ENCODE results near the gene BABAM2. TPM values are rescaled to one million over a fixed set of nuclear protein-coding genes. Genes with fewer than 3 reads are reported as not detected.
"Not testable (repeated sequence)": the region's sequence is repeated elsewhere in the genome, so short reads cannot be mapped to it uniquely, and the experiment has no call there.

The BABAM2 gene
- total RNA-seq, 1 donor from 2014 or later: 13.6 TPM

DNA sequence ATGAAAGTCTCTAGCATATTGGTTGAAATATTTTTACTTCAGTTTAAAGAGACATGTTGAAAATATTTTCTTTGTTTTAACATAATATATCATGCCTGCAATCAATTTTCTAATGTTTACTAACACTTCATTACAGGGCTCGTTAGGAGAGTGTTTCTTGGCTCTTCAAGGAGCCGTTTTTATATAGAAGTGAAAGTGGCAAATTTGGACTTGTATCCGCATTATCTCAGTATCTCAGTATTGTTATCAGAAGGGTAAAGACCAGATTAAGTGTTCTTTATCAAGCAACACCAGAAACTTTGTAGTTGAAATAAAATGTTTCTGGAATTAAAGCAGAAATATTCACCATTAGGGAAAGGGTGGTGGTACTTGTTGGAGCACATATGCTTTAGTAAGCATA, 97.8 kb downstream of the BABAM2 start:
- DNase-seq: no peak

DNA sequence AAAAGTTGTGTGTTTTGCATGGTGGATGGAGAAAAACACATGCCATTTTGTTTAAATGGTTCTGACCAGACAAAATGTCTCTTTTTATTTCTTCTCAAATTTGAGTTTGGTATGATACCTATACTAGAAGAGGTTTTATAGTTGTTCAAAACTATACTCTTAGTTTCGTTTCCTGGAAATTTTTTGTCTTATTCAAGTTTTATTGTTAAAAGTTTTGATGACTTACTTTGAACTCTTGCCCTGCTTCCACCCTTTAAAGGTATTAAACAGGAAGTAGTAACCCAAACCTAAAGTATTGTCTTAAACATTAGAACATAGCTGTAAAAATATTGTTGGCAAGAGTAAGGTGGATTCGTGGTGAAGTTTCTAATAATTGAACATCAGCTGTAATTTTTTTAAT, 98.2 kb downstream of the BABAM2 start:
- no peak for DNase-seq

DNA sequence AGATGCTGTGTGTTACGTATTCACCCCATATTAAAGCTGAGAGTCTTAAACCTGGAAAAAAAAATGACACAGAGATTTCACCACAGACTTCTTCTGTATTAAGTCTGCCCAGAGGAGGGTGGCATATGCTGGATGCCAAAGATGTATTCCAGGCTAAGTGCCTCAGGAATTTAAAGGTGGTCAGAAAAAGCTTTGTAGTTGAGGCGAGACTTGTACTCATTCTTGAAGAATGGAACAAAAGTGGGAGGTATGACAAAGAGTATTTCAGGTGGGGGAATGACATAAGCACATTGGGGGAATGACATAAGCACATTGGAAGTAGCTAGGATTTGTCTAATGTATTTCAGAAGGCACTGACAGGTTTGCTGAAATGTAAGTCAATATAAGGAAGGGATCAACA, 98.6 kb downstream of the BABAM2 start:
- no peak for DNase-seq

DNA sequence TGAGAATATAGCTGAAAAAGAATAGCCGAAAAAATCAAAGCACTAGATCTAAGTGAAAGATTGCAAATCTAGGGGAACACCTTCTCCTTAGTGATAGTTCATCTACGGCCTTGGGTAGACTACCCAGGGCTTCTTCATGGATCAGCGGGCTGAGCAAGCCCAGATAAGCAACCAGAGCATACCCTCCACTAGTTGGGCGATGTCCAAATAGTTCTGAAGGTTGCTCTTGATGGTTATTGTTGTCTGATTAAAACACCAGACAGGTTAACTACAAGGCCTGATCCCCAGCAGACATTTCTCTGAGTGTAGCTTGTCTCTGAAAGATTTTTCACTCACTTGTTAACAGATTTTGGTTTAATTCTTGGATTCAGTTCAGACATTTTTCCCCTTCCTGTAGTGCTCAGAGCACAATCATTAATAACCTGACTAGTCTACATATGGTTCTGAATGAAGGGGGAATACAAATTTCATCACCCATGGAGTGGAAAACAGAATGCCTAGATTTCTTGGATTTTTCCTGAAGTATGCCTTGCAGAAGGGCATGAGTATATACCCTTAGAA, 99.6 kb downstream of the BABAM2 start:
- no peak for DNase-seq

DNA sequence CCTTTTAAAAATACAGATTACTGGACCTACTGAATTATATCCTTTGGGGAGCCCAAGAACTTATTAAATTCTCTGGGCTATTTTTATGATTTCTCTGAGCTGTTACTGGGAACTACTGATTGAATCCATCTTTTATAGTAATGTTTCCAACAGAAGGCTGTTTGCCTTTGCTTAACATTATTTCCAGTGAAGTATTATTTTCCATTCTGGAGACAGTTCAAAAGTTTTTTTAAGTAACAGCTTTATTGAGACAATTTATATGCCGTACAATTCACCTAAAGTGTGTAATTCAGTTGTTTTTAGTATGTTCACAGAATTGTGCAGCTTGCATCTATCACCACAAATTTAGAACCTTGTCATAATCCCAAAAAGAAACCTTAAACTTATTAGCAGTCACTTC, 100.6 kb downstream of the BABAM2 start:
- DNase-seq: no peak

DNA sequence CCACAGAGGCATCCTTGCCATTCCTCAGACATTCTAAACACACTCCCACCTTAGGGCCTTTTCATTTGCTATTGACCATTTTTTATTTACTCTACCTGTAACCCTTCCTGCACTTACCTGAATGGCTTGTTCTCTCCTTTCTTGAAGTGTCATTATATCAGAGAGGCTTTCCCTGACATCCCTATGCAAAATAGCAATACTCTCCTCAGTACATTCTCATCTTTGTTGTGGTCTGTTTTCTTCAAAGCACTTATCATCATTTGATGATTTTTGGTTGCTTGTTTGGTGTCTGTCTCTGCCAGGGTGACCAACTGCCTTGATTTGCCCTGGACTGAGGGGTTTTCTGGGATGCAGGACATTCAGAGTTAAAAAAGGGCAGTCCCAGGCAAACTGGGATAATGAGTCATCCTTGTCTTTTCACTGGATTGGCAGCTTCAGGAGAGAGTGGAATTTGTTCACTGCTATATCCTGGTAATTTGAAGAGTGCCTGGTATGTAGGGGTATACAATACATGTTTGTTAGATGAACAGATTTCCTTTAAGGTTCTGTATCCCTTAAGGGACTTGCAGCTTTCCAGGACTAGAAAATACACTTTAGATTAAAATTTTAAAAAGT, 102.4 kb downstream of the BABAM2 start:
- peak; percentile 71 for DNase-seq

DNA sequence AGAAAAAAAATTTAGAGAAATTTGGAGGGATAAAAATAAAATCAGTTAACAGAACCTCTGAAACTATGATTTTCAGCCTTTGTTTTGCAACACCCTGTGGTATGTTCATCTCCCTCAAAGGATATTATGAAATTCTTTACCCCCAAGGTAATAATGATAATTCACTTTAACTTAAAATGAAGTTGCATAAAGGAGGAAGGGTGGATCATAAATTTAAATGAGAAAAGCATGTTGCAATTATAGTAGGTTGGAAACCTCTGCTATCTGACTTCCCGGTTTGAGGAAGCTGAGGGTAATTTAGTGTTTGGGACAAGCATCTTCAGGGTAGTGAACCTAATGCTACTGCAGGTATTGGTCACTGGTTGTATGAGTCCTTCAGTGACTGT, 102.9 kb downstream of the BABAM2 start:
- no peak for DNase-seq

DNA sequence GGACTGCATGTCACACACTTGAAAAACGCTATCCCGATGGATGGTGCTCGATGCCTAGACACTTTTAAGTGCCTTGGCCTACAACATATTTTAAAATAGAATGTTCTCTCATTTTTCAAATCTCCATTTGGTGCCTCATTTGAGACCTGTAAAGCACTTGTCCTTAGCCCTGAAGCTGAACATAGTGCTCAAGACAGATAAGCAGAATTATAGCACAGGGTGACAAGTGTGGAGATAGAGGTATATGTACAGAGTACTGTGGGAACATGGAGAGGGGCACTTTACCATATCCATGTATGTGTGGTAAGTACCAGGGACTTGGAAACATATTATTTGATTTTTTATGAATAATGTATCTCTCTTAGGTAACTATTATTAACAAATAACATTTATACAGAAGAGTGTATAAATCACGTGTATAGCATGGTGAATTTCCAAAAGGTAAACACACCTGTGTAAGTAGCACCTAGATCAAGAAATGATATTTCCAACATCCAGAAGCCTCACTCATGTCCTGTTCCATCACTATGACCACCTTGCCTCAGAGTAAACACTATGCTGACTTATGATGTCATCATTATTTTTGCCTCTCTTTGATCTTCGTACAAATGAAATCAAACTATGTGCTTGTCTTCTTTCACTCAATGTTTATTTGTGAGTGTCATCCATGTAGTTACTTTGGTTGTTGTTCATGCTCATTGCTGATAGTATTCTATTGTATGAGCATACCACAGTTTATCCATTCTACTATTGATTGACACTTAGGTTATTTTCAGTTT, 103.6 kb downstream of the BABAM2 start:
- no peak for DNase-seq

DNA sequence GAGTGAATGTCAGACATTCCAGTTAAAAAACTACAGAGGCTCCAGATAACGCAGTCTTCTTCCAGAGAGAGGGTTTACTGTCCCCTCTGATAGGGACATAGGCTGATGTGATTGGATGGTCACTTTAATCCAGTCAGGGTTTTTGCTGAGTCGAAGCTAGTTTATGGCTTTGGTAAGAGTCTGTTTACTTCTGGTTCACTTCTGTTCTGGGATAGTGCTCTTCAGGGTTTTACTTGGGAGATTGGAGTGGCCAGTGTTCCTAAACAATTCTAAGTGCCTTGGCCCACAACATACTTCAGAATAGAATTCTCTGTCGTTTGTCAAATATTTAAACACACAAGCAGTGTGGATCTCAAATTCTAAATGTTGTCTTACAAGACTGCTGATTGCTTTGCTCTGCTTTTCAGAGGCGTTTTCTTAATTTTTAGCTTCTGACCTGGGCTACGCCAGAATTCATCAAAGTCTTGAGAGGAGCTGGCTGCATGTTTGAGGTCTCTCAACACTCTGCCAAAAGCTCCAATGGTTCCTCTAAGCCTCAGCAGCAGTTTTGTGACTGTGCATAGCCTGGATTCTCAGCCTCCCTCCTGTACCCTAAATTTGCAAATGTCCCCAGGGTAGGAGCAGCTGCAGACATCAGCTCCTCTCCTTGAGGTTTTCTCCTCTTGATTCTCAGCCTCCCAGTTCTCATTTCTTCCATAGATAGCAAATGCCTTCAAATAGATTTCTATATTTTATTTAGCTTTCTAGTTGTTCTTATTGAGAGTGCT, 105.8 kb downstream of the BABAM2 start:
- no peak for DNase-seq

DNA sequence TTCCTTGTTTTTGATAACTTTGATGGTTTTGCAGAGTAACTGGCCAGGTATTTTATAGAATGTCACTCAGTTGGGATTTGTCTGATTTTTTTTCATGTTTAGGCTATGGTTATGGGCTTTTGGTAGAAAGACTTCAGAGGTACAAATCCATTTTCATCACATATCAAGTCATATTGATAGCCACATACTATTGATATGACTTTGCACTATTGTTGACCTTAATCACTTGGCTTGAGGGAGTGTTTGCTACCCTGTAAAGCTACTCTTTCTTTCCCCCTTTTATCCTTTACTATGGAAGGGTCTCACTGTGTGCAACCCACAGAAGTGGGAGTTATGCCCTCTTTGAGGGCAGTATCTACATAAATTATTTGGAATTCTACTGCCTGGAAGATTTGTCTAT, 109.8 kb downstream of the BABAM2 start:
- DNase-seq: no peak

DNA sequence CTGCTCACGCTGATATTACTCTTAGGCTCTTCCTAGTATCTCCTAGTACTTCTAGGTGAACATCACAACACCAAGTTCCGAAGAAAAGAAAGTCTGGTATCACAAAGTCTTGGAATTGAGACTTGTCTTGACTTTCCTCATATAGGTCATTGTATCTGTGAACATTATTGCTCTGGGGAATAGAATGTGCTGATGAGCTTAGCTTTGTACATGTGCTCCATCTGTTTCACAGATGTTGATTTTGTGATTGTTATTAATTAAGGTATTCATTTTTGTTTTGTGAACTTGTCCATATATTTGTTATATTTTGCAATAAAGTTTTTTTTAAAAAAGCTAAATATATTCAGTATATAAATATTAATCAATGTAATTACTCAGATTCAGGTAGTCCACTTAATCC, 111.7 kb downstream of the BABAM2 start:
- DNase-seq: no peak

DNA sequence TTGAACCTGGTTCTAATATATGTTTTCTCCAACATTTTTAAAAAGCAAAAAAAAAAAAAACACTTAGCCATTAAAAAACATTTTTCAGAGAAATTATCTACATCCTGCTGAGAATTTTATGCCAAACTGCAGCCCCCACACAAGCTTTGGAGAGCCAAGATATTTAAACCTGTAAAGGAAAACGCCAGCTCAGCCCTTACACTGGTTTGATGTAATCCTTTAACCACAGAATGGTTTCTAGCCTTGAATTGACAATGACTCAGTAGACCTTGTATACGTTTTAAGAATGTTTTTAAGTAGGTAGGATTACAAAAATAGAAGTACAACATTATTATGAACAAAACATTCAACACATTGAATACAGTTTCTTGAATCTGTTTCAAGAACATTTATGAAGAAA, 113.6 kb downstream of the BABAM2 start:
- peak; percentile 40 for DNase-seq

DNA sequence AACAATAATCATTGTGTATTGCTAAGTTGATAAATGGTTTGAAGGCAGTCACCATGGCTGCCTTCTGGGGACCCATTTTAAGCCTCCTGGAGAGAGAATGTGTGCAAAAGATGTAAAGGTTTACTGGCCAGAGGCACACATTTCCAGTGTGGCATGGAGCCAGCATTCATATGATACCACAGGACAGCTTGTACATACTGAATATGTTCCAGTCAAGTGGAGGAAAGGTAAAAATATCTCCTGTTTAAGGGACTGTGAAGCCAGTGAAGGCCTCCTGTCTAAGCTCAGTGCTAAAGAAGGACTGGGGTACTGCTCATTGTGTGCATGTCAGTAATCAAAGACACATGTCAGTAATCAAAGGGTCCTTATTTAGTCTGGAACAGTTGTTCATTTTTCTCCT, 119.2 kb downstream of the BABAM2 start:
- DNase-seq: peak; percentile 47

DNA sequence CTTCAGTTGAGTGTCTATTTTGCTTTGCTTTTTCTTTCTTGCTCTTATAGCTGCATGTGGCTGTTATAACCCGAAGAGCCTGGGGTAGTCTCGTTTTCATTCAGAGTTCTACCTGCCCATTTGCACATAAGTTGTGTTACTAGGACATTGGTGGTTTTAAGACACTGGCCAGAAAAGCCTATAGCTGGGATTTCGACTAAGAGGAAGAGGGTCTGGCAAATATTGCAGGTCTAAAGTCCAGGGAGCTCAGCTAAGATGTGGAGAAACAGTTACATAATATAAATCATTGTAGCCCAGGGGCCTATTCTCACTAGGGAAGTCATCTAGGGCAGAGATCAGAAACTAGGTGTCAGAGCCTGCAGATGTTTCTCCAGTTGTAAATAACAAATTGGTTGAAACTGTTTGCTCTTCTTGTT, 120.8 kb downstream of the BABAM2 start:
- DNase-seq: no peak

DNA sequence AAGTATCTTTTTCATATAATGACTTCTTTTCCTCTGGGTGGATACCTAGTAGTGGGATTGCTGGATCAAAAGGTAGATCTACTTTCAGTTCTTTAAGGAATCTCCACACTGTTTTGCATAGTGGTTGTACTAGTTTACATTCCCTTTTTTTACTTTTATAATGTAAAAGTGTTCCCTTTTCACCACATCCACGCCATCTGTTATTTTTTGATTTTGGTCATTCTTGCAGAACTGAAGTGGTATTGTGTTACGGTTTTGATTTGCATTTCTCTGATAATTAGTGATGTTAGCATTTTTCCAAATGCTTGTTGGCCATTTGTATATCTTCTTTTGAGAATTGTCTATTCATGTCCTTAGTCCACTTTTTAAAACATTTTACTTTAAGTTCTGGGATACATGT, 127.9 kb downstream of the BABAM2 start:
- not testable (repeated sequence) for DNase-seq

DNA sequence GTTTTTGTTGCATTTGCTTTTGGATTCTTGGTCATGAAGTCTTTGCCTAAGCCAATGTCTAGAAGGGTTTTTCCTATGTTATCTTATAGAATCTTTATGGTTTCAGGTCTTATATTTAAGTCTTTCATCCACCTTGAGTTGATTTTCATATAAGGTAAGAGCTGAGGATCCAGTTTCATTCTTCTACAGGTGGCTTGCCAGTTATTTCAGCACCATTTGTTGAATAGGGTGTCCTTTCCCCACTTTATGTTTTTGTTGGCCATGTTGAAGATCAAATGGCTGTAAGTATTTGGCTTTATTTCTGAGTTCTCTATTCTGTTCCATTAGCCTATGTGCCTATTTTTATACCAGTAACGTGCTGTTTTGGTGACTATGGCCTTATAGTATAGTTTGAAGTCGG, 129.0 kb downstream of the BABAM2 start:
- not testable (repeated sequence) for DNase-seq

DNA sequence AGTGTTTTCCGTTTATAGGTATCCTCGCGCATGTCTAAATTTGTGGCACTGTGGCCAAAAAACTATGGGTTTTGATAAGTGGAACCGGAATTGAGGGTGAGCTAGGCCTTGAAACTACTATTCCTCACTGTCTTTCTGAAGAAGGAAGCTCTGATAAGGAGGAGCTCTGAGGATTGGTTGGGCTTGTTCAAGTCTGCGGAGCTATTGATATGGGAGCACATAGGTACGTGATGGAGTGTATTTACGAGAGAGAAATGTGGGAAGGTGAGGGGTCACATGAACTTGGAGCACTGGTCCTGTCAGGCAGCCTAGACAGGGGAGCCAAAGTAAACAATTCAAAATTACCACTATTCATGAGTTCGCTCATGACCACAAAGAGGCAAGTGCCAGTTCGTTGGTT, 131.4 kb downstream of the BABAM2 start:
- DNase-seq: no peak

DNA sequence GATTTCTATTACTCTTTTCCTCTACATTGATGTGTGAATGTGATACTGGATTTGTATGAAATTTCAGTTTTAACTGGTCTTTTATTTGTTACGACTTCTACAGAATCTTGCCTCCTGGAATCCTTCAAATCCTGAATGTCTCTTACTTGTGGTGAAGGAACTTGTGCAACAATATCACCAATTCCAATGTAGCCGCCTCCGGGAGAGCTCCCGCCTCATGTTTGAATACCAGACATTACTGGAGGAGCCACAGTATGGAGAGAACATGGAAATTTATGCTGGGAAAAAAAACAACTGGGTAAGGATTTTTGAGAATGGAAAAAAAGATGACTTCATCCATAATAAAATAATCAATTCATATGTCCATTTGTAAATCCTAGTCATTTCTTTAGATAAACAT, 134.6 kb downstream of the BABAM2 start:
- no peak for DNase-seq

DNA sequence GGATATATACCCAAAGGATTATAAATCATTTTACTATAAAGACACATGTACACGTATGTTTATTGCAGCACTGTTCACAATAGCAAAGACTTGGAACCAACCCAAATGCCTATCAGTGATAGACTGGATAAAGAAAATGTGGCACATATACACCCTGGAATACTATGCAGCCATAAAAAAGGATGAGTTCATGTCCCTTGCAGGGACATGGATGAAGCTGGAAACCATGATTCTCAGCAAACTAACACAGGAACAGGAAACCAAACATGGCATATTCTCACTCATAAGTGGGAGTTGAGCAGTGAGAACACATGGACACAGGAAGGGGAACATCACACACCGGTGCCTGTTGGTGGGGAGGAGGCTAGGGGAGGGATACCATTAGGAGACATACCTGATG, 135.7 kb downstream of the BABAM2 start:
- DNase-seq: not testable (repeated sequence)

DNA sequence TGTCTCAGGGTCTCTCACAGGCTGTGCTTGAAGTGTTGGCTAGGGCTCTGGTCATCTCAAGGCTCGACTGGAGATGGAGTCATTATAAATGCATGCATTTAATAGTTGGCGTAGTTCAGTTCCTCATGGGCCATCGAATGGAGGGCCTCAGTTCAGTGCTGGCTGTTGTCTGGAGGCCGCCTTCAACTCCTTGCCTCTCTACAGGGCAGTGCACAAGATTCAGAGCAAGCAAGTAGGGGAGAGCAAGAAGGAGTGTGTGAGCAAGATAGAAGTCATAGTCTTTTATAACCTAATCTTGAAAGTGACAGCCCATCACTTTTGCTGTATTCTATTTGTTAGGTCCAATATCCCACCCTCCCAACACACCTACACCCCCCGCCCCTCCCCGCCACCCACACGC, 137.5 kb downstream of the BABAM2 start:
- no peak for DNase-seq

DNA sequence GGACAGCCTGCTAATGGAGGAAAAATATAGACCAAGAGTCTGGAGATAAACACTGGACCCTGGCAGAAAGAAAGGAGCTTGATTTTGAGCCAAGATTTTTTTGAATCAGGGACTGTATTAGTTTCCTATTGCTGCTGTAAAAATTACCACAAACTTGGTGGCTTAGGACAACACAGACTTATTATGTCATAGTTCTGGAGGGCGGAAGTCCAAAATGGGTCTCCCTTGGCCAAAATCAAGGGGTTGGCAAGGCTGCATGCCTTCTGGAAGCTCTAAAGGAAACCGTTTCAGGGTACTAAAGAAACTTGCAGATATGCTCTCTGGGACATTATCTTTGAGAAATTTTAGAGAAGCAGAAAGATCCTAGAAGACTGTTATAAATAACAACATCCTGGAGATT, 140.1 kb downstream of the BABAM2 start:
- peak; percentile 24 for DNase-seq

DNA sequence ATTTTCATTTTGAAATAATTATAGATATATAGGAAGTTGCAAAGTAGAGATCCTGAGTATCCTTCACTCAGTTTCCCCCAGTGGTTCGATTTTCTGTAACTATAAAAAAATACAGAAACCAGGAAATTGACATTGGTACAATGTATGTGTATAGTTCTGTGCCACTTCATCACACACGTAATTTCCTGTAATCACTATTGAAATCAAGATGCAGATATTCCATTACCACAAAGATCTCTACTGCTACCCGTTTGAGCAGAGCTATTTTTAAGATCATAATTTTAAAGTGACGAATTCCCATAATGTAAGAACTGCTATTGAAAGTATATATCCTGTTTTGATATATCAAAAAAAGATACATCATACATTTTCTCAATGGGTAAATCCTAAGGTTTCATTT, 142.3 kb downstream of the BABAM2 start:
- no peak for DNase-seq

DNA sequence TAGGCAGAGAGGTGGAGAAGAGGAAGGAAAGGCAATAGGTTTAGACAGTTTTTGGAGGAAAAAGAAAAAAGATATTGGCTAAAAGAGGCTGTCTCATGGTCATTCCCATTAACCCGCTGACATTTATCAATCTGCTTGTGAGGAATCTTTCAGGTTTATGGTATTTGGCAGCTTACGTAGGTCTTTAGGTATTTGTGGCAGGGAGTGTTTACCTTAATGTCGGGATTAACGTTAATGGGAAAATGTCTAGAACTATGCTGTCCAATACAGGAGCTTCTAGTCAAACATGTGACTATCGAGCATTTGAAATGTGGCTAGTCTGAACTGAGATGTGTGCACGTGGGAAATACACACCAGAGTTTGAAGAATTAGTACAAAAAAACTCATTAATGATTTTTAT, 144.2 kb downstream of the BABAM2 start:
- DNase-seq: no peak

Data from dermis blood vessel endothelial cell (primary cell).